ENCODE measurements around the gene TSBP1.

DNA sequence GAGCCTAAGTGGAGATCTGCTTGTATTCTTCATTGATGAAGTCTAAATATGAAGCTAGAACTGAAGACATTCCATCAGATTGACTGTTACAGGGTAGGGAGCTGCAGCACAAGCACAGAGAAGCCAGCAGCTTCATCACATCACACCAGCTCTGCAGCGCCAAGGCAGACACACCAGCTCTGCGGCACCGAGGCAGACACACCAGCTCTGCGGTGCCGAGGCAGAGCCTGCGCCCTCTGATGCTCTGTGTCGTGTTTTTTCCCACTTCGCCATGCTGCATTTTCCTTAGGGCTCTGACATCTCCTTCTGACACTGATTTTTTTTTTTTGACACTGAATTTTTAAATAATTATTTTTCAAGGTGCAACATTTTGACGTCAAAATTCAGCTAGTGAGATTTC is 34.5 kb upstream of the TSBP1 start:
- TF ChIP-seq, protein P1, sequence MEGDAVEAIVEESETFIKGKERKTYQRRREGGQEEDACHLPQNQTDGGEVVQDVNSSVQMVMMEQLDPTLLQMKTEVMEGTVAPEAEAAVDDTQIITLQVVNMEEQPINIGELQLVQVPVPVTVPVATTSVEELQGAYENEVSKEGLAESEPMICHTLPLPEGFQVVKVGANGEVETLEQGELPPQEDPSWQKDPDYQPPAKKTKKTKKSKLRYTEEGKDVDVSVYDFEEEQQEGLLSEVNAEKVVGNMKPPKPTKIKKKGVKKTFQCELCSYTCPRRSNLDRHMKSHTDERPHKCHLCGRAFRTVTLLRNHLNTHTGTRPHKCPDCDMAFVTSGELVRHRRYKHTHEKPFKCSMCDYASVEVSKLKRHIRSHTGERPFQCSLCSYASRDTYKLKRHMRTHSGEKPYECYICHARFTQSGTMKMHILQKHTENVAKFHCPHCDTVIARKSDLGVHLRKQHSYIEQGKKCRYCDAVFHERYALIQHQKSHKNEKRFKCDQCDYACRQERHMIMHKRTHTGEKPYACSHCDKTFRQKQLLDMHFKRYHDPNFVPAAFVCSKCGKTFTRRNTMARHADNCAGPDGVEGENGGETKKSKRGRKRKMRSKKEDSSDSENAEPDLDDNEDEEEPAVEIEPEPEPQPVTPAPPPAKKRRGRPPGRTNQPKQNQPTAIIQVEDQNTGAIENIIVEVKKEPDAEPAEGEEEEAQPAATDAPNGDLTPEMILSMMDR (IDR thresholded peaks at IDR 0.05; ENCODE audit: control extremely low read depth in 1 of 3, insufficient read depth in 1 of 3, low read depth in 1 of 3, low read length in 3 of 3) = no peak
- TF ChIP-seq MAFK (IDR thresholded peaks at IDR 0.05; ENCODE audit: low read depth, low read length) (no peak), BACH1 (IDR thresholded peaks at IDR 0.05; ENCODE audit: low read length) (no peak), GTF2F1 (IDR thresholded peaks at IDR 0.05; ENCODE audit: borderline replicate concordance, low read depth, low read length) (no peak), POLR2AphosphoS5 (IDR thresholded peaks at IDR 0.05; ENCODE audit: low read depth, low read length) (no peak), NANOG (IDR thresholded peaks at IDR 0.05; ENCODE audit: insufficient read depth, low read depth, low read length, poor library complexity, severe bottlenecking) (no peak), EZH2 (IDR thresholded peaks at IDR 0.05; ENCODE audit: low read depth, low read length, severe bottlenecking) (no peak), CREB1 (IDR thresholded peaks at IDR 0.05) (no peak), RAD21 (IDR thresholded peaks at IDR 0.05 in 1 of 2, conservative IDR thresholded peaks at IDR 0.05 in 1 of 2; ENCODE audit: low read depth in 2 of 2, low read length in 2 of 2) (no peak), POU5F1 (IDR thresholded peaks at IDR 0.05; ENCODE audit: low read depth, low read length) (no peak), RNF2 (IDR thresholded peaks at IDR 0.05; ENCODE audit: borderline replicate concordance, low read depth, low read length, missing control alignments, poor library complexity, severe bottlenecking) (no peak), CEBPB (IDR thresholded peaks at IDR 0.05; ENCODE audit: low read depth, low read length) (no peak), POLR2A (IDR thresholded peaks at IDR 0.05; ENCODE audit: control extremely low read depth in 1 of 2, low read depth in 2 of 2, low read length in 2 of 2) (no peak), TAF1 (IDR thresholded peaks at IDR 0.05; ENCODE audit: low read depth, low read length) (no peak)
